Brain microvascular endothelial cell (primary cell): ENCODE data around the gene C3.
"Not testable (repeated sequence)": the region's sequence is repeated elsewhere in the genome, so short reads cannot be mapped to it uniquely, and the experiment has no call there.

Experiments
- DNase-seq: peaks from one replicate; pipeline ENCODE4 v3.0.0-alpha.2; 2020
- H3K27ac ChIP-seq: fragments of 250-450 bp; sonication (Bioruptor Pico); 2 replicates; pipeline ENCODE4 v1.5.1; 2020; ENCODE audit warnings: mild to moderate bottlenecking, moderate library complexity
- H3K27me3 ChIP-seq: fragments of 250-450 bp; sonication (Bioruptor Pico); replicated peaks from 2 replicates; pipeline ENCODE4 v1.5.1; 2020; ENCODE audit warnings: mild to moderate bottlenecking
- H3K36me3 ChIP-seq: fragments of 250-450 bp; sonication (Bioruptor Pico); replicated peaks from 2 replicates; pipeline ENCODE4 v1.5.1; 2020; ENCODE audit warnings: mild to moderate bottlenecking
- H3K4me3 ChIP-seq: 2 replicates; pipeline ENCODE4 v1.5.1; 2011; ENCODE audit warnings: low read depth, mild to moderate bottlenecking, control low read depth, low read length, moderate library complexity
- in situ Hi-C: cut with HindIII; loops from 2 replicates; pipeline ENCODE4 v1.10.0; 2017; ENCODE audit warnings: low sequenced_read_pairs, low pct_ligation_motif_present
- TF ChIP-seq, protein P1 (sequence below): IDR thresholded peaks from 2 replicates; pipeline ENCODE4 v1.5.1; 2011; ENCODE audit warnings: low read depth, mild to moderate bottlenecking, moderate library complexity, low read length, control low read depth, inconsistent platforms; ENCODE audit errors: missing control alignments

Gene C3

GRCh38 chr19:6651965-6652804 lies 68.3 kb downstream of the C3 start:
- no peaks in the 10 kb centered on the region for H3K27me3 ChIP-seq
- H3K27ac ChIP-seq: no peak overlapping the region
- H3K4me3 ChIP-seq: no peak overlapping the region
- H3K36me3 ChIP-seq: no peaks in the 10 kb centered on the region
- no peak for DNase-seq
- in situ Hi-C loops: no loop called here
- TF ChIP-seq, protein P1, sequence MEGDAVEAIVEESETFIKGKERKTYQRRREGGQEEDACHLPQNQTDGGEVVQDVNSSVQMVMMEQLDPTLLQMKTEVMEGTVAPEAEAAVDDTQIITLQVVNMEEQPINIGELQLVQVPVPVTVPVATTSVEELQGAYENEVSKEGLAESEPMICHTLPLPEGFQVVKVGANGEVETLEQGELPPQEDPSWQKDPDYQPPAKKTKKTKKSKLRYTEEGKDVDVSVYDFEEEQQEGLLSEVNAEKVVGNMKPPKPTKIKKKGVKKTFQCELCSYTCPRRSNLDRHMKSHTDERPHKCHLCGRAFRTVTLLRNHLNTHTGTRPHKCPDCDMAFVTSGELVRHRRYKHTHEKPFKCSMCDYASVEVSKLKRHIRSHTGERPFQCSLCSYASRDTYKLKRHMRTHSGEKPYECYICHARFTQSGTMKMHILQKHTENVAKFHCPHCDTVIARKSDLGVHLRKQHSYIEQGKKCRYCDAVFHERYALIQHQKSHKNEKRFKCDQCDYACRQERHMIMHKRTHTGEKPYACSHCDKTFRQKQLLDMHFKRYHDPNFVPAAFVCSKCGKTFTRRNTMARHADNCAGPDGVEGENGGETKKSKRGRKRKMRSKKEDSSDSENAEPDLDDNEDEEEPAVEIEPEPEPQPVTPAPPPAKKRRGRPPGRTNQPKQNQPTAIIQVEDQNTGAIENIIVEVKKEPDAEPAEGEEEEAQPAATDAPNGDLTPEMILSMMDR: no peak

- in situ Hi-C loops: no loop called here
- Histone ChIP-seq H3K36me3 (no peaks in the 10 kb centered on the region), H3K27me3 (no peaks in the 10 kb centered on the region), H3K27ac (no peak overlapping the region), H3K4me3 (no peak overlapping the region)
- TF ChIP-seq, protein P1: no peak
- no peak for DNase-seq
Observed at GRCh38 chr19:6649185-6649584, 71.3 kb downstream of the C3 start.

DNA sequence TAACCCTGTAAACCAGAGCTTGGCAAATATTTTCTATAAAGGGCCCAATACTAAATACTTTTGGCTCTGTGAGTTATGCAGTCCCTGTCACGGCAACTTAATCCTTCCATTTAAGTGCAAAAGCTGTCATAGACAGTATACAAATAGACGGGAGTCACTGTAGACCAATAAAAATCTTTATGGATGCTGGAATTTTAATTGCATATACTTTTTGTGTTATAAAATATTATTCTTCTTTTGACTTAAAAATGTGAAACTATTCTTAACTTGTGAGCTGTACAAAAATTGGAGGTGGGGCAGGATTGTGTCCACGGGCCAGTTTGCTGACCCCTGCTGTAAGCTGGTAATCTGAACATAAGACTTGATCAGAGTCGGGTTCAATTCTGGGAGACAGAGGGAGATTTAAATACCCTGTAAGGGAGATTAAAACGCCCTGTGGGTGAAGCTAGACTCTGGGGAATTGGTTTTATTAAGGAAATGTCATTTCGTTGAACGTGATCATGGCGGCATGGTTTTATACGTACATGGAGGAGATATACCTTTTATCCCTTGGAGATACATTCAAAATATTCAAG lies 72.2 kb downstream of the C3 start:
- no peak for DNase-seq
- no peak overlapping the region for H3K4me3 ChIP-seq
- no peaks in the 10 kb centered on the region for H3K27me3 ChIP-seq
- no peaks in the 10 kb centered on the region for H3K36me3 ChIP-seq
- TF ChIP-seq, protein P1: no peak
- in situ Hi-C loops: no loop called here
- H3K27ac ChIP-seq: no peak overlapping the region

GRCh38 chr19:6644796-6645195 lies 75.7 kb downstream of the C3 start:
- H3K36me3 ChIP-seq: no peaks in the 10 kb centered on the region
- H3K27me3 ChIP-seq: no peaks in the 10 kb centered on the region
- no peak overlapping the region for H3K27ac ChIP-seq
- H3K4me3 ChIP-seq: no peak overlapping the region
- in situ Hi-C loops: no loop called here
- TF ChIP-seq, protein P1: no peak
- no peak for DNase-seq

DNA sequence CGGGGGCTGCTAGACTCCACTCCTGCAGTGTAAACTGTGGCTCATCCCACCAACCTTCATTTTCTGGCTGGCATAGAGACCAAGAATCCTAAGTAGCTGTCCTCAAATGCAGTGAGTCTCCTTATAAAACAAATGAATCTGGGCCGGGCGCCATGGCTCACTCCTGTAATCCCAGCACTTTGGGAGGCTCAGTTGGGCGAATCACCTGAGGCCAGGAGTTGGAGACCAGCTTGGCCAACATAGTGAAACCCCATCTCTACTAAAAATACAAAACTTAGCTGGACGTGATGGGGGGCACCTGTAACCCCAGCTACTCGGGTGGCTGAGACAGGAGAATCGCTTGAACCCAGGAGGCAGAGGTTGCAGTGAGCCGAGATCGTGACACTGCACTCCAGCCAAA lies 80.1 kb downstream of the C3 start:
- H3K4me3 ChIP-seq, H3K27me3 ChIP-seq, H3K36me3 ChIP-seq, DNase-seq, in situ Hi-C loops, H3K27ac ChIP-seq: not testable (repeated sequence)

- Histone ChIP-seq H3K27ac (no peak overlapping the region), H3K4me3 (no peak overlapping the region), H3K36me3 (no peaks in the 10 kb centered on the region), H3K27me3 (no peaks in the 10 kb centered on the region)
- TF ChIP-seq, protein P1: no peak
- in situ Hi-C loops: no loop called here
- peak; percentile 5 for DNase-seq
Observed at GRCh38 chr19:6639439-6639838, 81.0 kb downstream of the C3 start.

GRCh38 chr19:6633456-6633813 lies 87.0 kb downstream of the C3 start:
- H3K27ac ChIP-seq, H3K27me3 ChIP-seq, H3K36me3 ChIP-seq, H3K4me3 ChIP-seq, DNase-seq, in situ Hi-C loops: not testable (repeated sequence)
